SU-DHL-6 (cell line): ENCODE data around the gene KMT2E.

Experiments used
- H2AFZ ChIP-seq: fragments of 200-600 bp; sonication (generic); 2 replicates; pipeline ENCODE4 v1.6.1; 2014; ENCODE audit warnings: low read depth, mild to moderate bottlenecking, moderate library complexity, mixed read lengths, antibody characterized with exemption, low read length; ENCODE audit not compliant: severe bottlenecking
- H3F3A ChIP-seq: fragments of 200-600 bp; shearing (Covaris generic); 2 replicates; pipeline ENCODE4 v1.6.0; 2016; ENCODE audit warnings: antibody characterized with exemption, mild to moderate bottlenecking; ENCODE audit not compliant: insufficient read depth
- H3K27ac ChIP-seq: fragments of 200-600 bp; sonication (generic); 2 replicates; pipeline ENCODE4 v1.5.1; 2016; ENCODE audit warnings: low read depth, mild to moderate bottlenecking, low read length, moderate library complexity, mixed read lengths
- H3K27me3 ChIP-seq: fragments of 200-600 bp; sonication (generic), shearing (Covaris generic); 2 replicates; pipeline ENCODE4 v1.6.0; 2014; ENCODE audit warnings: mild to moderate bottlenecking, low read length
- H3K36me3 ChIP-seq: fragments of 200-600 bp; sonication (generic); 2 replicates; pipeline ENCODE4 v1.6.1; 2014; ENCODE audit warnings: mild to moderate bottlenecking, low read length, mixed read lengths
- H3K4me2 ChIP-seq: fragments of 300-600, 200-600 bp; shearing (Covaris generic), sonication (generic); 2 replicates; pipeline ENCODE4 v1.6.0; 2014; ENCODE audit warnings: low read length, low read depth, mild to moderate bottlenecking; ENCODE audit not compliant: poor library complexity, severe bottlenecking
- H3K4me3 ChIP-seq: fragments of 200-600 bp; sonication (generic); 2 replicates; pipeline ENCODE4 v1.5.1; 2014; ENCODE audit warnings: antibody characterized with exemption, low read length, mild to moderate bottlenecking, mixed read lengths; ENCODE audit not compliant: insufficient read depth, poor library complexity, severe bottlenecking
- H3K79me2 ChIP-seq: fragments of 200-600 bp; sonication (generic); 2 replicates; pipeline ENCODE4 v1.6.1; 2014; ENCODE audit warnings: mild to moderate bottlenecking, low read length, moderate library complexity; ENCODE audit not compliant: insufficient read depth
- H3K9ac ChIP-seq: fragments of 200-600 bp; sonication (generic); 2 replicates; pipeline ENCODE4 v1.7.0; 2014; ENCODE audit warnings: mild to moderate bottlenecking, low read length
- H3K9me2 ChIP-seq: fragments of 200-600 bp; sonication (generic); replicated peaks from 2 replicates; pipeline ENCODE4 v1.6.1; 2014; ENCODE audit warnings: low read length; ENCODE audit not compliant: insufficient read depth
- H3K9me3 ChIP-seq: fragments of 200-600 bp; sonication (generic); 2 replicates; pipeline ENCODE4 v1.6.1; 2014; ENCODE audit warnings: low read length, mixed read lengths; ENCODE audit not compliant: insufficient read depth
- H4K20me1 ChIP-seq: fragments of 200-600 bp; sonication (generic); 2 replicates; pipeline ENCODE4 v1.6.1; 2014; ENCODE audit warnings: low read depth, mild to moderate bottlenecking, antibody characterized with exemption, low read length, moderate library complexity, mixed read lengths
- EZH2phosphoT487 ChIP-seq: fragments of 200-600 bp; sonication (generic), shearing (Covaris generic); conservative IDR thresholded peaks from 2 replicates; pipeline ENCODE4 v1.6.1; 2018; ENCODE audit warnings: mild to moderate bottlenecking, antibody characterized with exemption, low read length, moderate library complexity, mixed read lengths
- TF ChIP-seq, protein P1 (sequence below): fragments of 200-600 bp; sonication (generic); IDR thresholded peaks from one replicate; pipeline ENCODE4 v1.5.1; 2017; ENCODE audit warnings: antibody characterized with exemption, mild to moderate bottlenecking, low read length, moderate library complexity; ENCODE audit not compliant: insufficient read depth, poor library complexity, severe bottlenecking

KMT2E gene

GRCh38 chr7:105044449-105045070 lies 30.6 kb downstream of the KMT2E start:
- H3K27me3 ChIP-seq: no peaks in the 10 kb centered on the region
- H3K4me2 ChIP-seq: no peak overlapping the region
- TF ChIP-seq, protein P1, sequence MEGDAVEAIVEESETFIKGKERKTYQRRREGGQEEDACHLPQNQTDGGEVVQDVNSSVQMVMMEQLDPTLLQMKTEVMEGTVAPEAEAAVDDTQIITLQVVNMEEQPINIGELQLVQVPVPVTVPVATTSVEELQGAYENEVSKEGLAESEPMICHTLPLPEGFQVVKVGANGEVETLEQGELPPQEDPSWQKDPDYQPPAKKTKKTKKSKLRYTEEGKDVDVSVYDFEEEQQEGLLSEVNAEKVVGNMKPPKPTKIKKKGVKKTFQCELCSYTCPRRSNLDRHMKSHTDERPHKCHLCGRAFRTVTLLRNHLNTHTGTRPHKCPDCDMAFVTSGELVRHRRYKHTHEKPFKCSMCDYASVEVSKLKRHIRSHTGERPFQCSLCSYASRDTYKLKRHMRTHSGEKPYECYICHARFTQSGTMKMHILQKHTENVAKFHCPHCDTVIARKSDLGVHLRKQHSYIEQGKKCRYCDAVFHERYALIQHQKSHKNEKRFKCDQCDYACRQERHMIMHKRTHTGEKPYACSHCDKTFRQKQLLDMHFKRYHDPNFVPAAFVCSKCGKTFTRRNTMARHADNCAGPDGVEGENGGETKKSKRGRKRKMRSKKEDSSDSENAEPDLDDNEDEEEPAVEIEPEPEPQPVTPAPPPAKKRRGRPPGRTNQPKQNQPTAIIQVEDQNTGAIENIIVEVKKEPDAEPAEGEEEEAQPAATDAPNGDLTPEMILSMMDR: no peak
- no peak for TF ChIP-seq EZH2phosphoT487
- H3K79me2 ChIP-seq: peaks cover 99% of the 10 kb centered on the region
- no peak overlapping the region for H3K4me3 ChIP-seq
- no peaks in the 10 kb centered on the region for H3K9me2 ChIP-seq
- no peak overlapping the region for H3K27ac ChIP-seq
- no peak overlapping the region for H3K9ac ChIP-seq
- peaks cover 82% of the 10 kb centered on the region for H3K36me3 ChIP-seq
- peaks cover 27% of the 10 kb centered on the region; the same call in 1 of the 2 replicates for H3F3A ChIP-seq
- peaks cover 44% of the 10 kb centered on the region for H4K20me1 ChIP-seq
- no peak overlapping the region for H2AFZ ChIP-seq
- H3K9me3 ChIP-seq: no peaks in the 10 kb centered on the region

DNA sequence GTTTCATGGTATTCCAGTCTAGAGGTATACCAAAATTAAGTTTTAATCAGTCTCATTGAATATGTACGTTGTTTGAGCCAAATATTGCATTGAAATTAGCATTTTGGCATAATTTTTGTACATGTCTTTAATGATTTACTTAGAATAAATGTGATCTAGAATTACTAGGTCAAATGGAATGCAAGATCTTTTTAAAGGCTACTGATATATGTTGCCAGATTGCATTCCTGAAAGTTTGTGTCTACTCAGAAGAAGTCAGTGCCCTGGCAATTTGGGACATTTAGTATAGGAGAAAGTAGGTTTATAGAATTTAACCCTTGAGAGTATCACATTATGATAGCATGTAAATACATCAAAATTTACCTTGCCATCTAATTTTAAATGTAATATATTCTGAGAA lies 32.4 kb downstream of the KMT2E start:
- no peak overlapping the region for H3K9ac ChIP-seq
- H3K9me2 ChIP-seq: no peaks in the 10 kb centered on the region
- no peak overlapping the region for H3K4me3 ChIP-seq
- H3F3A ChIP-seq: peaks cover 21% of the 10 kb centered on the region; the same call in 1 of the 2 replicates
- peaks cover 94% of the 10 kb centered on the region for H3K79me2 ChIP-seq
- H3K36me3 ChIP-seq: peaks cover 70% of the 10 kb centered on the region
- no peak overlapping the region for H2AFZ ChIP-seq
- H4K20me1 ChIP-seq: peaks cover 27% of the 10 kb centered on the region
- H3K4me2 ChIP-seq: no peak overlapping the region
- H3K27ac ChIP-seq: no peak overlapping the region
- no peaks in the 10 kb centered on the region for H3K9me3 ChIP-seq
- H3K27me3 ChIP-seq: no peaks in the 10 kb centered on the region
- TF ChIP-seq EZH2phosphoT487: no peak
- TF ChIP-seq, protein P1: no peak

DNA sequence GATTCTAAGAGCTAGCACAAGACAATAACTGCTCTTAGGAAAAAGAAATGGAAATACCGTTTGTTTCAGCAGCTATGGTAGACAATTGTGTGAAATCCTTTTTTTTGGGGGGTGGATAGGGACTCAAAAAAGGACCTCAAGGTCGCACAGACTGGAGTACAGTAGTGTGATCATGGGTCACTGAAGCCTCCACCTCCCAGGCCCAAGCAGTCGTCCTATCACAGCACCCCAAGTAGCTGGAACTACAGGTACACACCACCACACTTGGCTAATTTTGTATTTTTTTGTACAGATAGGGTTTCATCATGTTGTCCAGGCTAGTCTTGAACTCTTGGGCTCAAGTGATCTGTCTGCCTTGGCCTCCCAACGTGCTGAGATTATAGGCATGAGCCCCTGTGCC lies 33.9 kb downstream of the KMT2E start:
- Histone ChIP-seq H3F3A (peaks cover 27% of the 10 kb centered on the region; the same call in 1 of the 2 replicates), H3K9me3 (no peaks in the 10 kb centered on the region), H3K79me2 (peaks cover 92% of the 10 kb centered on the region), H3K27me3 (no peaks in the 10 kb centered on the region), H3K9me2 (no peaks in the 10 kb centered on the region), H3K9ac (no peak overlapping the region), H3K36me3 (peaks cover 64% of the 10 kb centered on the region), H2AFZ (no peak overlapping the region), H3K27ac (no peak overlapping the region), H4K20me1 (peaks cover 30% of the 10 kb centered on the region), H3K4me3 (no peak overlapping the region), H3K4me2 (no peak overlapping the region)
- TF ChIP-seq, protein P1: no peak
- TF ChIP-seq EZH2phosphoT487: no peak
